Transverse colon (tissue), 4 donors: Measurements from ENCODE around the gene NT5DC1. TPM values are rescaled to one million over a fixed set of nuclear protein-coding genes. Genes with fewer than 3 reads are reported as not detected.

ENCODE experiments used
- DNase-seq: peaks from one replicate; pipeline ENCODE4 v3.0.0-alpha.2; 2019
- H3K27ac ChIP-seq, 4 donors: fragments of 200-600 bp; sonication (generic); 2 replicates each; pipeline ENCODE4 v1.5.1; 2016 to 2018; ENCODE audit warnings: inconsistent platforms in 4 of 4
- H3K27me3 ChIP-seq: fragments of 200-600 bp; sonication (generic); 2 replicates; pipeline ENCODE4 v1.5.1; 2017; ENCODE audit warnings: inconsistent platforms
- H3K36me3 ChIP-seq, 4 donors: fragments of 200-600 bp; sonication (generic); 2 replicates each; pipeline ENCODE4 v1.5.1; 2017 to 2019; ENCODE audit warnings: inconsistent platforms in 4 of 4
- H3K4me1 ChIP-seq, 4 donors: fragments of 200-600 bp; sonication (generic); 2 replicates each; pipeline ENCODE4 v1.5.1; 2017 to 2020; ENCODE audit warnings: inconsistent platforms in 4 of 4
- H3K4me3 ChIP-seq, 4 donors: fragments of 200-600 bp; sonication (generic); 1 replicate in 1 of 4; 2 replicates in 3 of 4; pipeline versions ENCODE4 v1.5.1 to v1.6.1; 2017 to 2019; ENCODE audit warnings: inconsistent platforms in 4 of 4
- H3K9me3 ChIP-seq, 2 donors: fragments of 200-600 bp; sonication (generic); 2 replicates each; pipeline ENCODE4 v1.5.1; 2017 to 2019; ENCODE audit warnings: inconsistent platforms in 2 of 2
- EP300 ChIP-seq: sonication (generic); formaldehyde crosslinking; IDR thresholded peaks from one replicate; pipeline ENCODE4 v1.6.1; 2017; ENCODE audit warnings: antibody characterized with exemption, low read depth
- POLR2A ChIP-seq: fragments of 450-650 bp; IDR thresholded peaks from one replicate; pipeline ENCODE4 v1.6.1; 2016; ENCODE audit warnings: antibody characterized with exemption, mild to moderate bottlenecking, moderate library complexity
- POLR2AphosphoS5 ChIP-seq, 3 donors: sonication (generic); formaldehyde crosslinking; IDR thresholded peaks; one replicate each; pipeline ENCODE4 v1.6.1; 2016; ENCODE audit warnings: antibody characterized with exemption in 3 of 3
- whole genome bisulfite sequencing, 2 donors: methylation state at CpG; one replicate each; pipeline ENCODE4 v1.1.5; 2018; ENCODE audit warnings: low coverage in 1 of 2; 5-methylcytosine and 5-hydroxymethylcytosine counted together
- in situ Hi-C, 4 donors: fragments of 200-750 bp; cut with MboI; loops; one replicate each; pipeline versions ENCODE4 v1.15.0 to v1.15.1; 2017; ENCODE audit warnings: low sequenced_read_pairs in 3 of 4, low pct_ligation_motif_present in 1 of 4, low pct_unique_long_range_greater_than_20kb in 1 of 4
- intact Hi-C: fragments of 100-400 bp; cut with DNase I; formaldehyde crosslinking; loops from one replicate; pipeline ENCODE4 v1.15.1; 2023; ENCODE audit warnings: low total_unique reads
- total RNA-seq, 4 donors: library from RNA; depleted of rRNA; stranded (reverse); fragments of >200 nt; gene quantifications; one replicate each; pipeline ENCODE4 v1.1.0, GENCODE V29; 2016
- TF ChIP-seq, protein P1 (sequence below), 5 experiments: fragments of 200-600 bp in 3 of 5; fragments of 450-650 bp in 2 of 5; sonication (generic) in 3 of 5; IDR thresholded peaks; 1 replicate in 2 of 5; 2 replicates in 3 of 5; pipeline ENCODE4 v1.5.1; 2016 to 2017; ENCODE audit warnings: antibody characterized with exemption in 5 of 5, inconsistent platforms in 3 of 5, mild to moderate bottlenecking in 2 of 5, moderate library complexity in 1 of 5

Gene NT5DC1
- total RNA-seq, 4 donors from 2014 or later: 5.4 to 18.6 (median 12.4) TPM

GRCh38 chr6:116066789-116067188 is 33.9 kb upstream of the NT5DC1 start:
- intact Hi-C loops: no loop called here
- no peak for TF ChIP-seq EP300
- TF ChIP-seq, protein P1, sequence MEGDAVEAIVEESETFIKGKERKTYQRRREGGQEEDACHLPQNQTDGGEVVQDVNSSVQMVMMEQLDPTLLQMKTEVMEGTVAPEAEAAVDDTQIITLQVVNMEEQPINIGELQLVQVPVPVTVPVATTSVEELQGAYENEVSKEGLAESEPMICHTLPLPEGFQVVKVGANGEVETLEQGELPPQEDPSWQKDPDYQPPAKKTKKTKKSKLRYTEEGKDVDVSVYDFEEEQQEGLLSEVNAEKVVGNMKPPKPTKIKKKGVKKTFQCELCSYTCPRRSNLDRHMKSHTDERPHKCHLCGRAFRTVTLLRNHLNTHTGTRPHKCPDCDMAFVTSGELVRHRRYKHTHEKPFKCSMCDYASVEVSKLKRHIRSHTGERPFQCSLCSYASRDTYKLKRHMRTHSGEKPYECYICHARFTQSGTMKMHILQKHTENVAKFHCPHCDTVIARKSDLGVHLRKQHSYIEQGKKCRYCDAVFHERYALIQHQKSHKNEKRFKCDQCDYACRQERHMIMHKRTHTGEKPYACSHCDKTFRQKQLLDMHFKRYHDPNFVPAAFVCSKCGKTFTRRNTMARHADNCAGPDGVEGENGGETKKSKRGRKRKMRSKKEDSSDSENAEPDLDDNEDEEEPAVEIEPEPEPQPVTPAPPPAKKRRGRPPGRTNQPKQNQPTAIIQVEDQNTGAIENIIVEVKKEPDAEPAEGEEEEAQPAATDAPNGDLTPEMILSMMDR (IDR thresholded peaks at IDR 0.05): no peak
- TF ChIP-seq POLR2AphosphoS5 (IDR thresholded peaks at IDR 0.05): no peak
- TF ChIP-seq POLR2A: no peak
- in situ Hi-C loops: no loop called here

DNA sequence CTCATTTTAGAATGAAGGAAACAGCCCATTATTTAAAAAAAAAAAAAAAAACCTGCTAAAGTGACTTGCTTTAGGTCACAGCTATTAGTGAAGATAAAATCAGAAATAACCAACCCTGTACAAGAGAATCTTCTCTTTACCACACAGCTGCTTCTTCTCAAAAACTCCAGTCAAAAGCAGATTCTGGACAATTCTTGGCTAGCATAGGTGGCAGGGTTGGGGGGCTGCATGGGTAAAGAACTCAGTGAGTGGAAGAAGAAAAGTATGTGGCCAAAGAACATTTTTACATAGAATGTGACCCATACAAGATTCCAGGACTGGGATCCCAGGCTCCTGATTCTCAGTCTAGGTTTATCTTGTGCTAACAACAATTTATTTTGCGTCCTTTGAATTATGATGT is 30.6 kb upstream of the NT5DC1 start:
- Histone ChIP-seq H3K27me3 (no peaks in the 10 kb centered on the region), H3K9me3 (no peaks in the 10 kb centered on the region), H3K4me3 (no peak overlapping the region), H3K27ac (no peak overlapping the region), H3K4me1 (peaks cover 0 to 7% (median 0%) of the 10 kb centered on the region in 4 donors), H3K36me3 (no peaks in the 10 kb centered on the region)
- in situ Hi-C loops: no loop called here
- intact Hi-C loops: no loop called here
- DNase-seq: no peak
- no peak for TF ChIP-seq POLR2AphosphoS5 (IDR thresholded peaks at IDR 0.05)
- no peak for TF ChIP-seq POLR2A
- no peak for TF ChIP-seq EP300
- TF ChIP-seq, protein P1 (IDR thresholded peaks at IDR 0.05): no peak
- 91 to 100% methylated on average over 1 of the region's 1 CpG for WGBS, 2 donors

More at GRCh38 chr6:116066789-116067188, 33.9 kb upstream of the NT5DC1 start:
- Histone ChIP-seq H3K27me3 (no peaks in the 10 kb centered on the region), H3K36me3 (no peaks in the 10 kb centered on the region), H3K4me1 (peaks cover 0 to 7% (median 1%) of the 10 kb centered on the region in 4 donors), H3K27ac (no peak overlapping the region), H3K9me3 (no peaks in the 10 kb centered on the region), H3K4me3 (no peak overlapping the region)
- WGBS, 2 donors: 91 to 95% methylated on average over 2 of the region's 2 CpGs
- no peak for DNase-seq

DNA sequence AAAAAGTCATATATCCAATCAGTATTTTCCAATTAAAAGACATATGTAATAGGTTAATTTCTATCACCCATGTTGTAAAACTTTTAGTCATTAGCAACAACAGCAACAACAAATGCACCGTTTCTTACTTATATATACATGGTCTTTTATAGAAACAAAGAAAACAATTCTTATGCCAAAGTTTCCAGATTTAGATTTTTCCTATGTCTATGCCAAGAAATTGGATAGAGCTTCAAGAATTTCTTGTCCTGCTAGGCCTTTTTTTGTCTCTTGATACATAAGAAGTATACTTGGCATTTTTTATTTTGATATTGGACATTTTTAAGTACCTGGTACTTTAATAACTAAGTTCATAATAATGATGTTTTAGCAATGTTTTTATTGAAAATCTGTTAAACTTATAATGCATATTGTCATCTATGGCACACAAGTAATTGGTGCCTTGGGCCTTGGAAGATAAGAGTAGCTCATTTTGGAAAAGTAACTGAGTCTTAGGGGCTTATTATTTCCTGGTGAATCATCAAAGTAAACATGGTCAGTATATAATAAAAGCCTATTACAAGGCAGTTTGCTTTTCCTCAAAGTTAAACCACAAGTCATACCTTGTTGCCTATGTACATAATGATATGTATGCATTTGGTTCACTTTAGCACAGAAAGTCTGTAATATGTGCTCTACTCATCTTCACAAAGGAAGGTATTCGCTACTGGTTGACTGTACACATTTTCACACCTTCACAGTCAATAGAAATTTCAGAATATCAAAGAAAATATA is 29.9 kb upstream of the NT5DC1 start:
- no peak for TF ChIP-seq POLR2AphosphoS5 (IDR thresholded peaks at IDR 0.05)
- TF ChIP-seq EP300: no peak
- TF ChIP-seq POLR2A: no peak
- TF ChIP-seq, protein P1 (IDR thresholded peaks at IDR 0.05): no peak
- 62 to 69% methylated on average over 2 of the region's 2 CpGs for WGBS, 2 donors

GRCh38 chr6:116072368-116072767 is 28.3 kb upstream of the NT5DC1 start:
- no peak for DNase-seq
- TF ChIP-seq EP300 (no peak), POLR2A (no peak), POLR2AphosphoS5 (IDR thresholded peaks at IDR 0.05) (no peak)
- TF ChIP-seq, protein P1 (IDR thresholded peaks at IDR 0.05): no peak
- H3K36me3 ChIP-seq: no peaks in the 10 kb centered on the region
- no peak overlapping the region for H3K4me3 ChIP-seq
- intact Hi-C loops: no loop called here
- peaks cover 0 to 7% (median 0%) of the 10 kb centered on the region in 4 donors for H3K4me1 ChIP-seq
- H3K27me3 ChIP-seq: no peaks in the 10 kb centered on the region
- 33 to 37% methylated on average over 1 of the region's 1 CpG for WGBS, 2 donors
- H3K9me3 ChIP-seq: no peaks in the 10 kb centered on the region
- in situ Hi-C loops: no loop called here
- H3K27ac ChIP-seq: no peak overlapping the region

More for the DNA sequence above, 29.9 kb upstream of the NT5DC1 start:
- no peaks in the 10 kb centered on the region for H3K27me3 ChIP-seq
- no peak overlapping the region for H3K27ac ChIP-seq
- H3K9me3 ChIP-seq: no peaks in the 10 kb centered on the region
- H3K4me3 ChIP-seq: no peak overlapping the region
- H3K36me3 ChIP-seq: no peaks in the 10 kb centered on the region
- DNase-seq: no peak
- in situ Hi-C loops (no loop called here), intact Hi-C loops (no loop called here)
- peaks cover 0 to 7% (median 0%) of the 10 kb centered on the region in 4 donors for H3K4me1 ChIP-seq
